A673 (cell line): Measurements from ENCODE around the gene ATG9B. TPM values are rescaled to one million over a fixed set of nuclear protein-coding genes. Genes with fewer than 3 reads are reported as not detected.

Experiments used
- BruUV-seq: library from RNA; stranded (reverse); fragments of 400-500 nt; replicated peaks from 2 replicates; lab custom pipeline; 2021; lab: Mats Ljungman, UMichigan
- CTCF ChIA-PET: fragments of 300-600 bp; sonication (Branson Sonifier 250); formaldehyde crosslinking; loops from one replicate; lab custom pipeline; 2022; ENCODE audit warnings: antibody characterized with exemption; lab: Charles Lee
- POLR2A ChIA-PET: fragments of 300-600 bp; sonication (Branson Sonifier 250); formaldehyde crosslinking; loops from one replicate; lab custom pipeline; 2022; ENCODE audit warnings: antibody characterized with exemption; ENCODE audit not compliant: low non-redundant PET; lab: Charles Lee
- DNase-seq: peaks from one replicate; pipeline ENCODE4 v3.0.0-alpha.2; 2015; ENCODE audit warnings: low spot score
- H3K27ac ChIP-seq: fragments of 200-600 bp; sonication (generic); 2 replicates; pipeline ENCODE4 v1.5.1; 2016; ENCODE audit warnings: mixed run types, low read depth, mild to moderate bottlenecking, mixed read lengths, antibody characterized with exemption, low read length; ENCODE audit not compliant: poor library complexity, severe bottlenecking
- H3K27me3 ChIP-seq: fragments of 200-600 bp; sonication (generic); replicated peaks from 2 replicates; pipeline ENCODE4 v1.6.1; 2017; ENCODE audit warnings: mixed run types, low read depth, mild to moderate bottlenecking, mixed read lengths, antibody characterized with exemption, low read length; ENCODE audit not compliant: insufficient read depth, poor library complexity
- H3K36me3 ChIP-seq: fragments of 200-600 bp; sonication (generic); 2 replicates; pipeline ENCODE4 v1.6.1; 2016; ENCODE audit warnings: mixed run types, mild to moderate bottlenecking, mixed read lengths, antibody characterized with exemption, low read length; ENCODE audit not compliant: insufficient read depth, poor library complexity, severe bottlenecking
- H3K4me1 ChIP-seq: fragments of 200-600 bp; sonication (generic); 2 replicates; pipeline ENCODE4 v1.6.1; 2017; ENCODE audit warnings: mixed run types, mild to moderate bottlenecking, mixed read lengths, antibody characterized with exemption, low read length; ENCODE audit not compliant: insufficient read depth, poor library complexity, severe bottlenecking
- H3K4me3 ChIP-seq: fragments of 200-600 bp; sonication (generic); 2 replicates; pipeline ENCODE4 v1.5.1; 2016; ENCODE audit warnings: low read depth, mixed run types, mild to moderate bottlenecking, mixed read lengths, low read length; ENCODE audit not compliant: poor library complexity, severe bottlenecking
- H3K9me3 ChIP-seq: fragments of 200-600 bp; sonication (generic); 2 replicates; pipeline ENCODE4 v1.6.1; 2016; ENCODE audit warnings: mixed run types, low read depth, mild to moderate bottlenecking, mixed read lengths, antibody characterized with exemption, low read length; ENCODE audit not compliant: poor library complexity, severe bottlenecking
- CTCF ChIP-seq: fragments of 300-800, 200-600 bp; sonication (generic); conservative IDR thresholded peaks from 2 replicates; pipeline ENCODE4 v1.5.1; 2017; ENCODE audit warnings: low read depth, mild to moderate bottlenecking, antibody characterized with exemption, low read length, moderate library complexity, mixed read lengths
- EZH2 ChIP-seq: fragments of 200-600 bp; sonication (generic); IDR thresholded peaks from 2 replicates; pipeline ENCODE4 v1.6.1; 2017; ENCODE audit warnings: borderline replicate concordance, low read depth, mild to moderate bottlenecking, mixed read lengths, antibody characterized with exemption, low read length; ENCODE audit not compliant: poor library complexity, severe bottlenecking
- intact Hi-C: fragments of 100-400 bp; cut with micrococcal nuclease; formaldehyde crosslinking; loops from one replicate; pipeline ENCODE4 v1.10.0; 2022; ENCODE audit not compliant: unreplicated experiment
- total RNA-seq: library from RNA; stranded (reverse); gene quantifications from 2 replicates; pipeline ENCODE4 v1.2.3, GENCODE V29; 2021

Gene ATG9B
- total RNA-seq, 1 experiment from 2014 or later, result 1.9 TPM

GRCh38 chr7:151019130-151019447 is 5.2 kb downstream of the ATG9B start:
- H3K4me3 ChIP-seq, result peak overlapping the region; percentile 36
- H3K27me3 ChIP-seq, result peaks cover 6% of the 10 kb centered on the region
- TF ChIP-seq CTCF (no peak), EZH2 (no peak)
- H3K9me3 ChIP-seq, result no peaks in the 10 kb centered on the region
- ChIA-PET POLR2A (no interaction called here), CTCF (interaction anchor here (0.6 to 1.4 kb wide), 6 partner anchors 8 to 121 kb away, joined by 3 to 7 read pairs (median 3); partner anchors contain the start of gene ABCB8)
- BruUV-seq, result no TSS peak
- peaks cover 10% of the 10 kb centered on the region for H3K4me1 ChIP-seq
- no peaks in the 10 kb centered on the region for H3K36me3 ChIP-seq
- intact Hi-C loops, result no loop called here
- DNase-seq, result no peak
- no peak overlapping the region for H3K27ac ChIP-seq

GRCh38 chr7:151018421-151019129 is 5.7 kb downstream of the ATG9B start:
- no TSS peak for BruUV-seq
- Histone ChIP-seq H3K27ac (no peak overlapping the region), H3K4me3 (peak overlapping the region; percentile 36), H3K9me3 (no peaks in the 10 kb centered on the region), H3K27me3 (peaks cover 6% of the 10 kb centered on the region), H3K36me3 (no peaks in the 10 kb centered on the region), H3K4me1 (peaks cover 14% of the 10 kb centered on the region)
- intact Hi-C loops, result no loop called here
- TF ChIP-seq CTCF (no peak; the same call in 1 of the 2 replicates), EZH2 (no peak)
- DNase-seq, result peak; percentile 60
- POLR2A ChIA-PET, result interaction anchor here (0.6 kb wide), 1 partner anchor 74 kb away, joined by 4 read pairs; no protein-coding TSS in a partner anchor
- CTCF ChIA-PET, result interaction anchor here (0.5 to 1.4 kb wide), 6 partner anchors 10 to 120 kb away, joined by 3 to 7 read pairs (median 3); partner anchors contain the start of gene ABCB8

- BruUV-seq, result no TSS peak
- Histone ChIP-seq H3K36me3 (no peaks in the 10 kb centered on the region), H3K4me3 (peak overlapping the region; percentile 36), H3K27ac (no peak overlapping the region), H3K4me1 (peaks cover 19% of the 10 kb centered on the region), H3K9me3 (no peaks in the 10 kb centered on the region), H3K27me3 (peaks cover 6% of the 10 kb centered on the region)
- TF ChIP-seq EZH2 (no peak), CTCF (peak; percentile 100)
- DNase-seq, result peak; percentile 78
- CTCF ChIA-PET, result interaction anchor here (0.5 to 1.4 kb wide), 6 partner anchors 10 to 719 kb away, joined by 3 to 7 read pairs (median 4); partner anchors contain the start of gene ABCB8
- intact Hi-C loops, result no loop called here
- POLR2A ChIA-PET, result interaction anchor here (0.5 kb wide), 1 partner anchor 736 kb away, joined by 3 read pairs; no protein-coding TSS in a partner anchor
Measured at GRCh38 chr7:151017953-151018420, 6.3 kb downstream of the ATG9B start.
